HG03103 (cell line): ENCODE measurements around the gene CAV1.

Experiments used
- ATAC-seq: cut with Tn5 transposase; IDR thresholded peaks from one replicate; pipeline ENCODE4 v1.9.1; 2021; ENCODE audit warnings: low read depth; ENCODE audit not compliant: unreplicated experiment

Gene CAV1

GRCh38 chr7:116553168-116553964, 28.5 kb downstream of the CAV1 start:
- ATAC-seq: no peak

GRCh38 chr7:116554436-116554835, 29.6 kb downstream of the CAV1 start:
- ATAC-seq: no peak

GRCh38 chr7:116554911-116555310, 30.1 kb downstream of the CAV1 start:
- no peak for ATAC-seq

GRCh38 chr7:116557066-116557585, 32.3 kb downstream of the CAV1 start:
- ATAC-seq: no peak

GRCh38 chr7:116557901-116558300, 33.1 kb downstream of the CAV1 start:
- no peak for ATAC-seq

GRCh38 chr7:116560021-116560970, 35.5 kb downstream of the CAV1 start:
- ATAC-seq: no peak

- ATAC-seq: no peak
These were observed 37.1 kb downstream of the CAV1 start for GRCh38 chr7:116561697-116562483.

- ATAC-seq: no peak
These were observed 37.8 kb downstream of the CAV1 start for GRCh38 chr7:116562529-116563121.

- no peak for ATAC-seq
These were observed 41.1 kb downstream of the CAV1 start for GRCh38 chr7:116565981-116566380.

GRCh38 chr7:116566666-116567065, 41.8 kb downstream of the CAV1 start:
- ATAC-seq: no peak

GRCh38 chr7:116569737-116570136, 44.9 kb downstream of the CAV1 start:
- ATAC-seq: no peak

GRCh38 chr7:116570306-116570705, 45.5 kb downstream of the CAV1 start:
- no peak for ATAC-seq

GRCh38 chr7:116571037-116571436, 46.2 kb downstream of the CAV1 start:
- no peak for ATAC-seq

GRCh38 chr7:116571552-116571951, 46.7 kb downstream of the CAV1 start:
- ATAC-seq: no peak

GRCh38 chr7:116572036-116572435, 47.2 kb downstream of the CAV1 start:
- no peak for ATAC-seq

GRCh38 chr7:116573541-116573940, 48.7 kb downstream of the CAV1 start:
- no peak for ATAC-seq

GRCh38 chr7:116574025-116574822, 49.4 kb downstream of the CAV1 start:
- peak; percentile 38 for ATAC-seq

GRCh38 chr7:116575853-116576252, 51.0 kb downstream of the CAV1 start:
- ATAC-seq: no peak
